HUES48 (cell line): ENCODE data around the gene DOCK2.

Source experiments
- H3K27ac ChIP-seq: one replicate; pipeline ENCODE4 v1.7.0; 2013; ENCODE audit warnings: low read depth, low read length, inconsistent platforms
- H3K27me3 ChIP-seq: 2 replicates; pipeline ENCODE4 v1.6.1; 2013; ENCODE audit warnings: mild to moderate bottlenecking, low read length; ENCODE audit not compliant: control insufficient read depth, insufficient read depth
- H3K36me3 ChIP-seq: 2 replicates; pipeline ENCODE4 v1.6.1; 2013; ENCODE audit warnings: low read length; ENCODE audit not compliant: control insufficient read depth, insufficient read depth
- H3K4me1 ChIP-seq: 2 replicates; pipeline ENCODE4 v1.6.1; 2013; ENCODE audit warnings: mild to moderate bottlenecking, low read length; ENCODE audit not compliant: control insufficient read depth, insufficient read depth
- H3K4me3 ChIP-seq: 2 replicates; pipeline ENCODE4 v1.5.1; 2013; ENCODE audit warnings: mild to moderate bottlenecking, low read depth, low read length
- H3K9ac ChIP-seq: 2 replicates; pipeline ENCODE4 v1.6.1; 2013; ENCODE audit warnings: mild to moderate bottlenecking, low read depth, low read length, moderate library complexity
- H3K9me3 ChIP-seq: 2 replicates; pipeline ENCODE4 v1.6.1; 2013; ENCODE audit warnings: low read length; ENCODE audit not compliant: control insufficient read depth, insufficient read depth

DOCK2 gene

DNA sequence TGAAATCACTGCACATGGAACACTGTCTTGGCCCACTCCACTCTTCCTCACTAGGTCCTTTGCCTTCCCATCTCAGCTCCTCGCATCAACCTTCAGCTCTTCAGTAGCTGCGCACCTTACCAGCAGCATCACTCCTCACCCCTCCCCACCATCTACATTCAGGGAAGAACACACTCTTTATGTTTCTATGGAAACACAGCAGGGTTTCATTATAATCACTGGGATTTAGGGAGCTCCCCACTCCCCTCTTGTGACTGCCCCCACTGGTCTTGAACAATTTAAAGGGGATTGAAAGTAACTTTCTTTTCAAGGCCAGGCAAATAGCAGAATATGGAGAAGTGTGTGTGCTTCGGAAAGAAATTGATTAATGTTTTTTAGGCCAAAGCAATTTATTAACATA is 232.0 kb downstream of the DOCK2 start:
- no peak overlapping the region for H3K27ac ChIP-seq
- no peaks in the 10 kb centered on the region for H3K27me3 ChIP-seq
- peaks cover 6% of the 10 kb centered on the region; the same call in 1 of the 2 replicates for H3K4me1 ChIP-seq
- no peak overlapping the region for H3K9ac ChIP-seq
- H3K9me3 ChIP-seq: no peaks in the 10 kb centered on the region
- no peak overlapping the region for H3K4me3 ChIP-seq
- no peaks in the 10 kb centered on the region for H3K36me3 ChIP-seq

GRCh38 chr5:169870211-169870610 is 233.1 kb downstream of the DOCK2 start:
- Histone ChIP-seq H3K9ac (no peak overlapping the region), H3K4me1 (peaks cover 6% of the 10 kb centered on the region; the same call in 1 of the 2 replicates), H3K4me3 (no peak overlapping the region), H3K27ac (no peak overlapping the region), H3K9me3 (no peaks in the 10 kb centered on the region), H3K36me3 (no peaks in the 10 kb centered on the region), H3K27me3 (no peaks in the 10 kb centered on the region)

GRCh38 chr5:169871826-169872490 is 234.9 kb downstream of the DOCK2 start:
- no peak overlapping the region for H3K27ac ChIP-seq
- no peak overlapping the region for H3K4me3 ChIP-seq
- no peaks in the 10 kb centered on the region for H3K9me3 ChIP-seq
- no peak overlapping the region for H3K9ac ChIP-seq
- no peaks in the 10 kb centered on the region for H3K27me3 ChIP-seq
- H3K36me3 ChIP-seq: no peaks in the 10 kb centered on the region
- peaks cover 6% of the 10 kb centered on the region; the same call in 1 of the 2 replicates for H3K4me1 ChIP-seq

DNA sequence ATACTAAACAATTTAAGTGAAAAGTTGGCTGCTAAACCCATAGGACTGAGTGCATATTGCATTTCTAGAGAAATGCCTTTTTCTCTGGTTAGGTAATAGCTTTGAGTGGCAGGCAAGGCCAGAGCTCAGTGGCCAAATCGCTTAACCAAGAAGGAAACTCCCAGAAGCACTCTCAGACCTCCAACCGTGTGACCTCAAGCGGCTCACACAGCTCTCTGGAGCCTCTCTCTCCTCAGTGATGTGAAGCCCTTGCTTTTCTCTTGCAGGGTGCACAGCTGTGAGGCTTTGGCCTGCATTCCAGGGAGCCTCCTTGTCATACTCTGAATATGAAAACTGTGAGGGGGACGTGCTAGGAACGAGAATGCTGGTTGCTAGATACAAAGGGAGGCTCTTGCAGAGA is 236.6 kb downstream of the DOCK2 start:
- no peaks in the 10 kb centered on the region for H3K9me3 ChIP-seq
- H3K9ac ChIP-seq: no peak overlapping the region
- H3K36me3 ChIP-seq: no peaks in the 10 kb centered on the region
- H3K4me3 ChIP-seq: no peak overlapping the region
- H3K4me1 ChIP-seq: peaks cover 6% of the 10 kb centered on the region; the same call in 1 of the 2 replicates
- H3K27me3 ChIP-seq: no peaks in the 10 kb centered on the region
- H3K27ac ChIP-seq: no peak overlapping the region

DNA sequence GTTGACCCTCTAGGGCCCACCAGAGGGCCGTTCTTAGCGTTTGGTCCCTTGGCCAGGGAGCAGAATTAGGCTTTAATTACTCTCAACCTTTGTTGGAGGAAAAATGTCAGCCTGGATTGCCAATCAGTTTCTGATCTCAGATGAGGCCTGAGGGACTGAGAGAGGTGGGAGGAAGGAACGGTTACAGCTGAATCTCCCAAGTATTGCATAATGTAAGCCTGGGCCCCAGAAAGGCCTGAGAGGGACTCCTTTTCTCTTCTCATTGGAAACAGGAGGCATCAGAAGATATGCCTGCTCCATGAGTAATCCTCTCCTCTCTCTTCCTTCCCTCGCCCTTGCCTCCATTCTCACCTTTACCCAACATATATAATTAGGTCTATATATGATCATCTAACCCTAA is 237.5 kb downstream of the DOCK2 start:
- H3K4me1 ChIP-seq: no peaks in the 10 kb centered on the region
- H3K36me3 ChIP-seq: no peaks in the 10 kb centered on the region
- no peaks in the 10 kb centered on the region for H3K9me3 ChIP-seq
- H3K4me3 ChIP-seq: no peak overlapping the region
- no peak overlapping the region for H3K27ac ChIP-seq
- H3K9ac ChIP-seq: no peak overlapping the region
- no peaks in the 10 kb centered on the region for H3K27me3 ChIP-seq

DNA sequence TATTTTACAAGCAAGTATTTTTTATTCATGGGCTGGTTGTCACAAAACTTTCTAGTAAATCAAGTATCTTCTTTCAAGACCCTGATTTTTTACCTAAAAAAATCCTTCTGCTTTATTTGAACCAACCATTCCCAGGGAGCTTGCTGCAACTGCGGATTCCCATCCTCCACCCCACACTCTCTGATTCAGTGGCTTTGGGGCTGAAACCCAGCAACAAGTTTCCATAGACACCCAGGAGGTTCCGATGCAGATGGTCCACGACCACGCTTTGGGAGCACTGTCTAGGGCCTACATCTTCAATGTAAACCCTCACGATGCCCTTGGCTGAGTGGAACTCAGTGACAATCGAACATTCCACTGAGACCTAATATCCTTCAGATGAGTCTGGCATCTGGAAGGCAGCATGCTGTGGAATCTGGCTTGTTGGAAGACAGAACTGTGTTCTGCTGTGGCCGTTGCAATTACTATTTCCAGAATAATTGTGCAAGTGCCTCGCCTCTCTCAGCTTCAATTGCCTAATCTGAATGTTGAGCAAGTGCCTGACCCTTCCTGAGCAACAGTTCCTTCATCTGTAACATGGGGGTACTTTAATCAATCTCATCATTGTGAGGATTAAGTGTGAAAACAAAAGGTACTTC is 238.1 kb downstream of the DOCK2 start:
- Histone ChIP-seq H3K36me3 (no peaks in the 10 kb centered on the region), H3K27ac (no peak overlapping the region), H3K9me3 (no peaks in the 10 kb centered on the region), H3K4me3 (no peak overlapping the region), H3K4me1 (no peaks in the 10 kb centered on the region), H3K9ac (no peak overlapping the region), H3K27me3 (no peaks in the 10 kb centered on the region)

DNA sequence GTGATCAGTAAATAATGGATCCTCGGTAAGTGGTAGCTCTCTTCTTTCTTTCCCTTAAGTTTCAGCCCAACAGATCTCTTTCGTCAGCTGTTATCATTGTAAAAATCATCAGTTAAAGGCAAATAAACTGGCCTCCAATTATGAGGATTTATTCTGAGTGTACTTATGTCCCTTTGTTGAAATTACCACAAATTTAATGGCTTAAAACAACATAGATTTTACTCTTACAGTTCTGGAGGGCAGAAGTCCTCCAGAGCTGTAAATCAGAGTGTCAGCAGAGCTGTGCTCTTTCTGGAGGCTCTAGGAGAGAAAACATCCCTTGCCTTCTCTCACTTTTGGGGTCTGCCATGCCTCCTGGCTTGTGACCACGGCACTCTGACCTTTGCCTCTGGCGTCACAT is 238.7 kb downstream of the DOCK2 start:
- H3K27me3 ChIP-seq: no peaks in the 10 kb centered on the region
- H3K9ac ChIP-seq: no peak overlapping the region
- H3K9me3 ChIP-seq: no peaks in the 10 kb centered on the region
- H3K4me1 ChIP-seq: no peaks in the 10 kb centered on the region
- no peak overlapping the region for H3K4me3 ChIP-seq
- no peaks in the 10 kb centered on the region for H3K36me3 ChIP-seq
- no peak overlapping the region for H3K27ac ChIP-seq

DNA sequence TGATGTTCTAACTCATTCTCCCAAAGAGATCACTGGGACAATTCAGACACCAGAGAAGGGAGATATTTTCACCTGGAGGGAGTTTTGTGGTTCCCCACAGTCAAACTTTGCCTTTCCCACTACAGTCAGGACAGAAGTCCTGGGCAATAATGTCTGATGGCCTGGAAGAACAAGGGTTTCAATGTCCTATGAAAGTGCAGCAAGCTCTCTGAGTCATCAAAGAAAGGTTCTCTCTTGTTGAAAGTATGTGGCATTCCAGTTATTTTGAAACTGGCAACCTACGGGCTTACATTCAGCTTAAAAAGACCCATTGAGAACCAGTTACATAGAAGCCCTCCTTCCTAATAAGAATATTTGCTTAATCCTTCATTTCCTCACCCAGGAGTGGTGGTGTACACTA is 239.3 kb downstream of the DOCK2 start:
- no peak overlapping the region for H3K27ac ChIP-seq
- H3K27me3 ChIP-seq: no peaks in the 10 kb centered on the region
- no peaks in the 10 kb centered on the region for H3K9me3 ChIP-seq
- H3K9ac ChIP-seq: no peak overlapping the region
- no peaks in the 10 kb centered on the region for H3K36me3 ChIP-seq
- H3K4me3 ChIP-seq: no peak overlapping the region
- H3K4me1 ChIP-seq: no peaks in the 10 kb centered on the region

DNA sequence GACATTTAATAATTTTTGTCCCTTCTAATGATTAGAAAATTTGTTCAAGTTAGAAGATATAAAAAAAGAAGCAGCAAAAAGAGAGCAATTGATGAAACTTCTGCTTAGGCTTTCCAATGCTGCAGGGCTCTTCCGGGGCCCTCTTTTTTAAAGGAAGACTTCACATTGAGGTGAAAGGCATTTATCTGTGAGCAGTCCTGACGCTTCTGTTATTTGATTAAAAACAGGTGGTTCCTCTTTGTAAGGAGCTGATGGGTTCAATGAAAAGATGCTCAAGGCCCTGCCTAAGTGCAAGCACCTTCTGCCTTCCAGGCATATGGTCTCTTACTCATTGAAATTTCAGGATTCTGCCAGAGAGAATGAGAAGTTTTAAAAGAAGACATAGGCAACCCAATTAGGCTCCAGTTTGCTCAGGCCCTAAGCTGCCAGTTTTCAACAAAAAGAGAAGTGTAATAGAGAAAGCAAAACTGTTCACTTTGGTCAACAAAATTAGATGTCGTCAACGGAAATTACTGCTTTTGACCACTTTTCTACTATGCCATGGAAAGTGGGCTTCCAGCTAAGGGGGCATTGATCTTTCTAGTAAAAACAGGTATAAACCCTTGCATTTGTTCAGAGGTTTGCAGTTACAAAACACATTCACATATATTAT is 243.1 kb downstream of the DOCK2 start:
- H3K4me1 ChIP-seq: peaks cover 9% of the 10 kb centered on the region; the same call in 1 of the 2 replicates
- no peak overlapping the region for H3K27ac ChIP-seq
- H3K9me3 ChIP-seq: no peaks in the 10 kb centered on the region
- H3K4me3 ChIP-seq: no peak overlapping the region
- H3K9ac ChIP-seq: no peak overlapping the region
- H3K27me3 ChIP-seq: no peaks in the 10 kb centered on the region
- H3K36me3 ChIP-seq: no peaks in the 10 kb centered on the region

- H3K9ac ChIP-seq: no peak overlapping the region
- peaks cover 9% of the 10 kb centered on the region; the same call in 1 of the 2 replicates for H3K4me1 ChIP-seq
- H3K4me3 ChIP-seq: no peak overlapping the region
- H3K9me3 ChIP-seq: no peaks in the 10 kb centered on the region
- H3K27ac ChIP-seq: no peak overlapping the region
- no peaks in the 10 kb centered on the region for H3K36me3 ChIP-seq
- no peaks in the 10 kb centered on the region for H3K27me3 ChIP-seq
Observed at GRCh38 chr5:169880785-169881184, 243.7 kb downstream of the DOCK2 start.

DNA sequence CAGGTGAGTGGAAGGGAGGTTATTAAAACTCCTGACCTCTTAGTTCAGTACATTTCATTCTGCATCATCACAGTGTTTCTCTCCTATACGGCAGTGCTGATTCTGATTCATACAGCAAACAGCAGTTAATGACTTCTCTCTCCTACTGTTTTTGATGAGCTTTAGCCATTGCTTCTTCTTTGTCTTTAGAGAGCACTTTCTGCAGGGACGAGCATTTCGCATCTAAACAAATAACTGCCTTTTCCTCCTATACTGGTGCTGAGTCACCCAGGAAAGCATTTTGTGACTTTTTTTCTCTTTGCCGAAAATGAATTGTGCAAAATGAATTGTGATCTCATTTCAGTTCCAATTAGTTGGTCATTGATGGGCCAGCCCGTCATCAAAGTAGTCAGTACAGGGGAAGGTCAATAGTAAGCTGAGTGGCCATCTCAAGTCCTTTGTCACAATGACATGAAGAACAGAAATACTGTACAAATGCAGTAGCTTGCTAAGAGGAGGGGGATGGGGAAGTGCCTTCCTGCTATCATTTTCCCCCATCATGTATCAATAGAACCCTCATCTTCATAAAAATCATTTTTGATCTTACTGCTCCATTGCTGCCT is 244.7 kb downstream of the DOCK2 start:
- no peaks in the 10 kb centered on the region for H3K9me3 ChIP-seq
- H3K36me3 ChIP-seq: no peaks in the 10 kb centered on the region
- no peak overlapping the region for H3K9ac ChIP-seq
- peaks cover 9% of the 10 kb centered on the region; the same call in 1 of the 2 replicates for H3K4me1 ChIP-seq
- no peak overlapping the region for H3K27ac ChIP-seq
- H3K27me3 ChIP-seq: no peaks in the 10 kb centered on the region
- no peak overlapping the region for H3K4me3 ChIP-seq
